MCF 10A (cell line): ENCODE results near the gene PDZRN3. TPM values are rescaled to one million over a fixed set of nuclear protein-coding genes. Genes with fewer than 3 reads are reported as not detected.

Source experiments
- BruUV-seq: library from RNA; stranded (reverse); fragments of 400-500 nt; replicated peaks from 2 replicates; lab custom pipeline; 2021; lab: Mats Ljungman, UMichigan
- CTCF ChIA-PET: fragments of 300-600 bp; sonication (Branson Sonifier 250); formaldehyde crosslinking; extraction: SDS; loops from one replicate; lab custom pipeline; 2021; ENCODE audit warnings: antibody characterized with exemption, inconsistent platforms; lab: Yijun Ruan, JAX
- POLR2A ChIA-PET: fragments of 300-600, 350-650 bp; sonication (Branson Sonifier 250); formaldehyde crosslinking; extraction: SDS; loops from one replicate; lab custom pipeline; 2020; ENCODE audit warnings: antibody characterized with exemption, inconsistent platforms; lab: Yijun Ruan, JAX
- DNase-seq: peaks from one replicate; pipeline ENCODE4 v3.0.0-alpha.2; 2018; ENCODE audit not compliant: unreplicated experiment
- H3K27ac Mint-ChIP-seq: one replicate; pipeline ENCODE4 v1.8.0; 2022; ENCODE audit warnings: mild to moderate bottlenecking, low read depth, mixed read lengths; ENCODE audit not compliant: unreplicated experiment
- H3K27me3 Mint-ChIP-seq: one replicate; pipeline ENCODE4 v1.8.0; 2022; ENCODE audit warnings: mixed read lengths; ENCODE audit not compliant: insufficient read depth, unreplicated experiment
- H3K36me3 Mint-ChIP-seq: one replicate; pipeline ENCODE4 v1.8.0; 2022; ENCODE audit warnings: mild to moderate bottlenecking, moderate library complexity, mixed read lengths; ENCODE audit not compliant: insufficient read depth, unreplicated experiment
- H3K4me1 Mint-ChIP-seq: one replicate; pipeline ENCODE4 v1.8.0; 2022; ENCODE audit warnings: mixed read lengths; ENCODE audit not compliant: insufficient read depth, unreplicated experiment
- H3K4me3 Mint-ChIP-seq: one replicate; pipeline ENCODE4 v1.8.0; 2022; ENCODE audit warnings: mild to moderate bottlenecking, moderate library complexity, mixed read lengths; ENCODE audit not compliant: unreplicated experiment
- H3K9me3 Mint-ChIP-seq: one replicate; pipeline ENCODE4 v1.8.0; 2022; ENCODE audit warnings: mixed read lengths; ENCODE audit not compliant: unreplicated experiment
- intact Hi-C: fragments of 100-400 bp; cut with micrococcal nuclease; formaldehyde crosslinking; loops from 2 replicates; pipeline ENCODE4 v1.14.1; 2022
- total RNA-seq: library from RNA; stranded (reverse); gene quantifications from 2 replicates; pipeline ENCODE4 v1.2.3, GENCODE V29; 2022
- TF ChIP-seq, protein P1 (sequence below): fragments of 200-600 bp; IDR thresholded peaks from one replicate; pipeline ENCODE4 v1.8.0; 2022; ENCODE audit warnings: antibody characterized with exemption, mild to moderate bottlenecking; ENCODE audit not compliant: unreplicated experiment

Gene PDZRN3
- total RNA-seq, 1 experiment from 2014 or later = not detected

GRCh38 chr3:73543412-73543811, 81.3 kb downstream of the PDZRN3 start:
- Mint-ChIP-seq H3K4me1 (peaks cover 18% of the 10 kb centered on the region), H3K36me3 (peaks cover 5% of the 10 kb centered on the region), H3K27ac (no peak overlapping the region), H3K27me3 (no peaks in the 10 kb centered on the region), H3K9me3 (no peaks in the 10 kb centered on the region), H3K4me3 (no peak overlapping the region)
- CTCF ChIA-PET = interaction anchor here (1.6 to 1.8 kb wide), 2 partner anchors 37 to 305 kb away, joined by 3 to 8 read pairs; no protein-coding TSS in a partner anchor
- TF ChIP-seq, protein P1, sequence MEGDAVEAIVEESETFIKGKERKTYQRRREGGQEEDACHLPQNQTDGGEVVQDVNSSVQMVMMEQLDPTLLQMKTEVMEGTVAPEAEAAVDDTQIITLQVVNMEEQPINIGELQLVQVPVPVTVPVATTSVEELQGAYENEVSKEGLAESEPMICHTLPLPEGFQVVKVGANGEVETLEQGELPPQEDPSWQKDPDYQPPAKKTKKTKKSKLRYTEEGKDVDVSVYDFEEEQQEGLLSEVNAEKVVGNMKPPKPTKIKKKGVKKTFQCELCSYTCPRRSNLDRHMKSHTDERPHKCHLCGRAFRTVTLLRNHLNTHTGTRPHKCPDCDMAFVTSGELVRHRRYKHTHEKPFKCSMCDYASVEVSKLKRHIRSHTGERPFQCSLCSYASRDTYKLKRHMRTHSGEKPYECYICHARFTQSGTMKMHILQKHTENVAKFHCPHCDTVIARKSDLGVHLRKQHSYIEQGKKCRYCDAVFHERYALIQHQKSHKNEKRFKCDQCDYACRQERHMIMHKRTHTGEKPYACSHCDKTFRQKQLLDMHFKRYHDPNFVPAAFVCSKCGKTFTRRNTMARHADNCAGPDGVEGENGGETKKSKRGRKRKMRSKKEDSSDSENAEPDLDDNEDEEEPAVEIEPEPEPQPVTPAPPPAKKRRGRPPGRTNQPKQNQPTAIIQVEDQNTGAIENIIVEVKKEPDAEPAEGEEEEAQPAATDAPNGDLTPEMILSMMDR = no peak
- no TSS peak for BruUV-seq
- DNase-seq = no peak
- POLR2A ChIA-PET = interaction anchor here (0.7 kb wide), 2 partner anchors 58 to 399 kb away, joined by 3 read pairs; no protein-coding TSS in a partner anchor
- intact Hi-C loops = no loop called here

DNA sequence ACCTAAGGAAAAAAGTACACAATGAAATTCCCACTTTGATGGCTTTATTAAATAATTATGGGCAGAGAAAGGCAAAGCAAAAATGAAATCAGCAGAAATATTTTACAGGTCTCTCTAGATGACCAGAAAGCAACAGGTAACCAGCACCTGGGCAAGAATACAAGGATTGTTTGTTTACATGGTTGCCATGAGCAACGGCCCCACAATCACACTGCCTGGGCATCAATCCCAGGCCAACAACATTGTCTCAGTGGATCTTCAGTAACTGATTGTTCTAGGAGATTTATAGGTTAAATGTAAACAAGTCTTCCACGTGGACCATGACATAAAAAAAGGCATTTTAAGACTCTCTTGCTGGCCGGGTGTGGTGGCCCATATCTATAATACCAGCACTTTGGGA, 82.6 kb downstream of the PDZRN3 start:
- Mint-ChIP-seq H3K36me3 (peaks cover 5% of the 10 kb centered on the region), H3K27me3 (no peaks in the 10 kb centered on the region), H3K4me3 (no peak overlapping the region), H3K4me1 (peaks cover 14% of the 10 kb centered on the region), H3K9me3 (no peaks in the 10 kb centered on the region), H3K27ac (no peak overlapping the region)
- TF ChIP-seq, protein P1 = no peak
- no TSS peak for BruUV-seq
- peak; percentile 10 for DNase-seq
- CTCF ChIA-PET = interaction anchor here (1.0 kb wide), 2 partner anchors 8 to 40 kb away, joined by 3 to 4 read pairs; no protein-coding TSS in a partner anchor
- intact Hi-C loops = no loop called here
- POLR2A ChIA-PET = no interaction called here

- CTCF ChIA-PET = interaction anchor here (1.0 kb wide), 3 partner anchors 9 to 39 kb away, joined by 3 to 6 read pairs (median 4); no protein-coding TSS in a partner anchor
- DNase-seq = peak; percentile 9
- intact Hi-C loops = no loop called here
- peak overlapping the region; percentile 7 for H3K27ac Mint-ChIP-seq
- no peaks in the 10 kb centered on the region for H3K9me3 Mint-ChIP-seq
- no TSS peak for BruUV-seq
- H3K27me3 Mint-ChIP-seq = no peaks in the 10 kb centered on the region
- POLR2A ChIA-PET = no interaction called here
- no peak overlapping the region for H3K4me3 Mint-ChIP-seq
- TF ChIP-seq, protein P1 = no peak
- peaks cover 5% of the 10 kb centered on the region for H3K4me1 Mint-ChIP-seq
- H3K36me3 Mint-ChIP-seq = no peaks in the 10 kb centered on the region
Measured at GRCh38 chr3:73540969-73541740, 83.6 kb downstream of the PDZRN3 start.

DNA sequence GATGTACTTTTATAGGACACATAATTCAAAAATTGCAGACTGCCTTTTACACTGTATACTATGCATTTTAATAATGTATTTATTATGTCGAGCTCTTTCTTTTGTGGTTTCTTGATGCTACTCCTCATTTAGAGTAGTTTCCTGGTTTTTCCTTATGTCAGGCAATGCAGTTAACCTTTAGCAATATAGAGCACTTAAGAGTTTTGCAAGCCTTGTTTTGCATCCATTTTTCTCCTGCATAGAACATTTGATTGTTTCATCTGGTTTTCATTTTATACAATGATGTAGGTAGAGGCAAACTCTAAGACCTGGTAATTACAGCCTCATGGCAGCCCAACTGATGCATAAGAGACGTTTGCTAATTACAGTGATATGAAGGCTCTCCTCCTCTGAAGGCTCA, 86.3 kb downstream of the PDZRN3 start:
- TF ChIP-seq, protein P1 = no peak
- no peak overlapping the region for H3K27ac Mint-ChIP-seq
- peaks cover 5% of the 10 kb centered on the region for H3K4me1 Mint-ChIP-seq
- H3K9me3 Mint-ChIP-seq = no peaks in the 10 kb centered on the region
- POLR2A ChIA-PET = no interaction called here
- H3K27me3 Mint-ChIP-seq = no peaks in the 10 kb centered on the region
- H3K36me3 Mint-ChIP-seq = no peaks in the 10 kb centered on the region
- intact Hi-C loops = no loop called here
- no TSS peak for BruUV-seq
- H3K4me3 Mint-ChIP-seq = no peak overlapping the region
- CTCF ChIA-PET = no interaction called here
- DNase-seq = no peak
